H1 (cell line): ENCODE results near the gene CACNA1C. TPM values are rescaled to one million over a fixed set of nuclear protein-coding genes. Genes with fewer than 3 reads are reported as not detected.
"Not testable (repeated sequence)": the region's sequence is repeated elsewhere in the genome, so short reads cannot be mapped to it uniquely, and the experiment has no call there.

Source experiments
- CTCF ChIA-PET: fragments of 300-600 bp; sonication (Branson Sonifier 250); formaldehyde crosslinking; loops from one replicate; lab custom pipeline; 2021; ENCODE audit not compliant: partially characterized antibody; lab: Charles Lee
- POLR2A ChIA-PET: fragments of 300-600 bp; sonication (Branson Sonifier 250); formaldehyde crosslinking; loops from one replicate; lab custom pipeline; 2021; ENCODE audit warnings: inconsistent platforms; ENCODE audit not compliant: partially characterized antibody; lab: Charles Lee
- DNase-seq, 2 experiments: peaks; one replicate each; pipeline versions ENCODE4 v3.0.0 to v3.0.0-alpha.2; 2010 to 2022; ENCODE audit warnings: low spot score in 2 of 2, low read depth in 1 of 2, mixed read lengths in 1 of 2
- FAIRE-seq: peaks from 2 replicates; lab custom pipeline; 2011; peaks lifted over from hg19 to GRCh38; lab: Jason Lieb, UNC
- H2AFZ ChIP-seq: 2 replicates; pipeline ENCODE4 v1.8.1; 2012; ENCODE audit warnings: low read length, inconsistent platforms
- H2AK5ac ChIP-seq: 2 replicates; pipeline ENCODE4 v1.6.1; 2013; ENCODE audit warnings: low read depth, low read length
- H2BK120ac ChIP-seq: replicated peaks from 2 replicates; pipeline ENCODE3; 2013; ENCODE audit warnings: low read depth, low read length, inconsistent platforms
- H2BK12ac ChIP-seq: 2 replicates; pipeline ENCODE4 v1.6.1; 2013; ENCODE audit warnings: low read depth, low read length
- H2BK15ac ChIP-seq: 2 replicates; pipeline ENCODE4 v1.6.1; 2013; ENCODE audit warnings: low read length
- H2BK20ac ChIP-seq: 2 replicates; pipeline ENCODE4 v1.6.1; 2013; ENCODE audit warnings: low read length
- H2BK5ac ChIP-seq: 2 replicates; pipeline ENCODE4 v1.6.1; 2013; ENCODE audit warnings: low read depth, low read length
- H3K14ac ChIP-seq: 2 replicates; pipeline ENCODE4 v1.6.1; 2013; ENCODE audit warnings: inconsistent platforms; ENCODE audit not compliant: insufficient read length
- H3K18ac ChIP-seq: 2 replicates; pipeline ENCODE4 v1.6.1; 2013; ENCODE audit warnings: low read length; ENCODE audit errors: extremely low read depth
- H3K23ac ChIP-seq: 2 replicates; pipeline ENCODE4 v1.6.1; 2013; ENCODE audit warnings: inconsistent platforms; ENCODE audit not compliant: insufficient read length
- H3K23me2 ChIP-seq: 2 replicates; pipeline ENCODE4 v1.6.1; 2013; ENCODE audit warnings: low read depth, low read length
- H3K27ac ChIP-seq: 2 replicates; pipeline ENCODE4 v1.6.1; 2011; ENCODE audit warnings: low read depth, low read length, inconsistent platforms
- H3K27me3 ChIP-seq, 4 experiments: replicated peaks in 1 of 4; 1 replicate in 1 of 4; 2 replicates in 3 of 4; pipeline versions ENCODE4 v1.6.1 to v1.8.1; 2011 to 2013; ENCODE audit warnings: low read length in 3 of 4, mild to moderate bottlenecking in 3 of 4, inconsistent platforms in 2 of 4, mixed read lengths in 2 of 4, moderate library complexity in 1 of 4; ENCODE audit not compliant: control insufficient read depth in 3 of 4, insufficient read depth in 3 of 4; ENCODE audit errors: extremely low read depth in 1 of 4
- H3K36me3 ChIP-seq, 4 experiments: 2 replicates each; pipeline versions ENCODE4 v1.6.1 to v1.8.1; 2011 to 2013; ENCODE audit warnings: mild to moderate bottlenecking in 4 of 4, low read length in 3 of 4, moderate library complexity in 2 of 4, control low read depth in 1 of 4, inconsistent platforms in 1 of 4; ENCODE audit not compliant: insufficient read depth in 4 of 4, control insufficient read depth in 2 of 4
- H3K4ac ChIP-seq: replicated peaks from 2 replicates; pipeline ENCODE3; 2013; ENCODE audit warnings: low read length, low read depth, mixed read lengths, inconsistent platforms; ENCODE audit not compliant: insufficient read length
- H3K4me1 ChIP-seq, 4 experiments: replicated peaks in 1 of 4; 1 replicate in 1 of 4; 2 replicates in 3 of 4; pipeline versions ENCODE4 v1.6.1 to v1.8.1; 2011 to 2013; ENCODE audit warnings: low read length in 3 of 4, inconsistent platforms in 2 of 4, mixed read lengths in 1 of 4; ENCODE audit not compliant: insufficient read depth in 4 of 4, control insufficient read depth in 3 of 4
- H3K4me2 ChIP-seq, 2 experiments: 2 replicates each; pipeline versions ENCODE4 v1.6.1 to v1.8.1; 2011 to 2013; ENCODE audit warnings: low read depth in 2 of 2, low read length in 2 of 2, control low read depth in 1 of 2, inconsistent platforms in 1 of 2, mild to moderate bottlenecking in 1 of 2; ENCODE audit not compliant: insufficient read depth in 1 of 2
- H3K4me3 ChIP-seq, 4 experiments: fragments of 200-600, 300-600 bp in 1 of 4; sonication (generic), shearing (Covaris generic), sonication (Bioruptor Twin) in 1 of 4; 2 replicates each; pipeline versions ENCODE4 v1.5.1 to v1.8.1; 2011 to 2016; ENCODE audit warnings: low read length in 4 of 4, low read depth in 3 of 4, control low read depth in 2 of 4, inconsistent platforms in 2 of 4, mild to moderate bottlenecking in 2 of 4, mixed read lengths in 1 of 4, moderate library complexity in 1 of 4; ENCODE audit not compliant: insufficient read depth in 2 of 4; ENCODE audit errors: extremely low read depth in 1 of 4
- H3K56ac ChIP-seq: replicated peaks from 2 replicates; pipeline ENCODE3; 2013; ENCODE audit warnings: low read depth, mild to moderate bottlenecking, mixed read lengths, low read length, inconsistent platforms; ENCODE audit not compliant: insufficient read length
- H3K79me1 ChIP-seq: 2 replicates; pipeline ENCODE4 v1.6.1; 2013; ENCODE audit warnings: low read depth, low read length, control low read depth
- H3K79me2 ChIP-seq, 2 experiments: 2 replicates each; pipeline versions ENCODE4 v1.6.1 to v1.8.1; 2012 to 2013; ENCODE audit warnings: low read length in 2 of 2, mild to moderate bottlenecking in 2 of 2, inconsistent platforms in 1 of 2; ENCODE audit not compliant: insufficient read depth in 2 of 2, control insufficient read depth in 1 of 2
- H3K9ac ChIP-seq, 4 experiments: replicated peaks in 1 of 4; 1 replicate in 1 of 4; 2 replicates in 3 of 4; pipeline versions ENCODE4 v1.6.1 to v1.8.1; 2011 to 2013; ENCODE audit warnings: low read depth in 3 of 4, low read length in 3 of 4, control low read depth in 2 of 4, mild to moderate bottlenecking in 2 of 4, moderate library complexity in 2 of 4, inconsistent platforms in 1 of 4; ENCODE audit errors: extremely low read depth in 1 of 4
- H3K9me3 ChIP-seq, 2 experiments: 2 replicates each; pipeline versions ENCODE4 v1.6.1 to v1.8.1; 2012 to 2013; ENCODE audit warnings: mild to moderate bottlenecking in 2 of 2, moderate library complexity in 2 of 2, control low read depth in 1 of 2, inconsistent platforms in 1 of 2, low read depth in 1 of 2, low read length in 1 of 2, mixed read lengths in 1 of 2; ENCODE audit not compliant: insufficient read depth in 2 of 2
- H4K20me1 ChIP-seq, 2 experiments: replicated peaks in 1 of 2; 2 replicates each; pipeline versions ENCODE3 to v1.8.1; 2011 to 2013; ENCODE audit warnings: inconsistent platforms in 2 of 2, low read length in 2 of 2, mild to moderate bottlenecking in 1 of 2; ENCODE audit not compliant: insufficient read depth in 2 of 2, control insufficient read depth in 1 of 2
- H4K5ac ChIP-seq: 2 replicates; pipeline ENCODE4 v1.6.1; 2013; ENCODE audit warnings: low read length, low read depth, mixed read lengths, inconsistent platforms; ENCODE audit not compliant: insufficient read length
- H4K8ac ChIP-seq: 2 replicates; pipeline ENCODE4 v1.8.0; 2013; ENCODE audit warnings: mild to moderate bottlenecking, moderate library complexity, low read length, inconsistent platforms; ENCODE audit not compliant: insufficient read depth; ENCODE audit errors: extremely low read depth
- H4K91ac ChIP-seq: replicated peaks from 2 replicates; pipeline ENCODE3; 2013; ENCODE audit warnings: low read length, mixed read lengths, inconsistent platforms; ENCODE audit not compliant: insufficient read length
- BACH1 ChIP-seq: IDR thresholded peaks from 2 replicates; pipeline ENCODE4 v1.6.1; 2012; ENCODE audit warnings: low read length, improper control_type of control experiment
- BRCA1 ChIP-seq: IDR thresholded peaks from 2 replicates; pipeline ENCODE4 v1.6.1; 2012; ENCODE audit warnings: low read depth, low read length, improper control_type of control experiment
- E2F6 ChIP-seq: IDR thresholded peaks from 2 replicates; pipeline ENCODE4 v1.6.1; 2012; ENCODE audit warnings: inconsistent platforms
- FOSL1 ChIP-seq: IDR thresholded peaks from 2 replicates; pipeline ENCODE4 v1.6.1; 2011; ENCODE audit warnings: mild to moderate bottlenecking, low read depth, low read length, moderate library complexity; ENCODE audit not compliant: insufficient read depth
- KDM1A ChIP-seq: fragments of 200-600, 300-600 bp; sonication (generic); IDR thresholded peaks from 2 replicates; pipeline ENCODE4 v1.7.1; 2016; ENCODE audit warnings: mild to moderate bottlenecking, low read length, borderline replicate concordance
- KDM5A ChIP-seq: fragments of 200-600 bp; IDR thresholded peaks from 2 replicates; pipeline ENCODE4 v1.7.1; 2012; ENCODE audit warnings: mild to moderate bottlenecking, low read length, inconsistent platforms, mixed read lengths
- RFX5 ChIP-seq: IDR thresholded peaks from 2 replicates; pipeline ENCODE4 v1.6.1; 2011; ENCODE audit warnings: low read depth, low read length, improper control_type of control experiment, borderline replicate concordance
- TAF7 ChIP-seq: optimal IDR thresholded peaks from 2 replicates; pipeline ENCODE3; 2011; ENCODE audit warnings: low read depth, mild to moderate bottlenecking, inconsistent platforms, low read length, moderate library complexity, borderline replicate concordance
- WGBS, 2 experiments: shearing (Covaris generic) in 1 of 2; methylation state at CpG; one replicate each; pipeline versions ENCODE4 v1.1.6 to v1.1.7; 2013 to 2015; ENCODE audit warnings: low lambda C conversion rate in 2 of 2, mixed read lengths in 2 of 2, inconsistent platforms in 1 of 2, low coverage in 1 of 2, missing lambda C conversion rate in 1 of 2; ENCODE audit not compliant: insufficient replicate concordance in 2 of 2, insufficient coverage in 1 of 2, insufficient read length in 1 of 2; ENCODE audit errors: extremely low coverage in 1 of 2, missing lambda C conversion rate in 1 of 2; 5-methylcytosine and 5-hydroxymethylcytosine counted together
- polyA plus RNA-seq, 7 experiments: library from polyadenylated mRNA; depleted of rRNA in 3 of 7; stranded (reverse) in 5 of 7; unstranded in 2 of 7; fragments of >200 nt in 5 of 7; fragments of 200-250 nt in 2 of 7; gene quantifications; 1 replicate in 5 of 7; 2 replicates in 1 of 7; 4 replicates in 1 of 7; pipeline versions ENCODE4 v1.2.1 to v1.2.3, GENCODE V29; 2011 to 2013; ENCODE audit warnings: missing spikeins in 2 of 7, mixed read lengths in 2 of 7
- total RNA-seq: library from RNA; stranded (reverse); fragmentation: NEBNext Ultra II Directional; extraction: Animal tissue kit (Norgen Biotek cat#: 25700); gene quantifications from 2 replicates; pipeline ENCODE4 v1.2.1, GENCODE V29; 2021

Gene CACNA1C
- total and polyA plus RNA-seq, 2 of the 8 experiments (the other 6 are each of a cell fraction or from before 2014, with no cell fraction given): 1.3 TPM

GRCh38 chr12:2101771-2102170, 49.0 kb downstream of the CACNA1C start (continued):
- TF ChIP-seq FOSL1 (no peak), KDM5A (no peak), KDM1A (no peak), TAF7 (no peak), E2F6 (no peak), BRCA1 (no peak), RFX5 (no peak), BACH1 (no peak)

- FAIRE-seq, H3K23me2 ChIP-seq, H3K14ac ChIP-seq, H3K4me2 ChIP-seq, H3K27me3 ChIP-seq, H4K20me1 ChIP-seq, H2BK20ac ChIP-seq, H4K5ac ChIP-seq, H2BK12ac ChIP-seq, H2BK120ac ChIP-seq, H4K8ac ChIP-seq, H3K36me3 ChIP-seq, H3K4me1 ChIP-seq, H3K79me1 ChIP-seq, H2BK15ac ChIP-seq, H4K91ac ChIP-seq, POLR2A ChIA-PET, H3K9ac ChIP-seq, H3K18ac ChIP-seq, H3K27ac ChIP-seq, H3K4ac ChIP-seq, DNase-seq, H2AFZ ChIP-seq, H3K56ac ChIP-seq, H2AK5ac ChIP-seq, H3K4me3 ChIP-seq, H2BK5ac ChIP-seq, H3K79me2 ChIP-seq, H3K9me3 ChIP-seq, H3K23ac ChIP-seq: not testable (repeated sequence)
- 94% methylated on average over 5 of the region's 5 CpGs; no CpG with 5 or more reads in 1 of the 2 experiments for WGBS, 2 experiments
- CTCF ChIA-PET: interaction anchor here (0.8 kb wide), 1 partner anchor 538 kb away, joined by 3 read pairs; no protein-coding TSS in a partner anchor
Observed at GRCh38 chr12:2102736-2103135, 49.9 kb downstream of the CACNA1C start.
